NCI-H187 treated with DMSO at 0.1 percent for 48 hours (cell line): ENCODE results near the gene KLF6.
"Not testable (repeated sequence)": the region's sequence is repeated elsewhere in the genome, so short reads cannot be mapped to it uniquely, and the experiment has no call there.

Experiments
- DNase-seq: peaks from one replicate; lab custom pipeline; 2025; lab: John Stamatoyannopoulos, UW

KLF6 gene

GRCh38 chr10:3756360-3756740 is 28.7 kb downstream of the KLF6 start:
- DNase-seq, result no peak

- no peak for DNase-seq
Measured at GRCh38 chr10:3755440-3756359, 29.3 kb downstream of the KLF6 start.

GRCh38 chr10:3754727-3755439 is 30.1 kb downstream of the KLF6 start:
- DNase-seq, result peak; percentile 23

- DNase-seq, result no peak
Measured at GRCh38 chr10:3750854-3751253, 34.2 kb downstream of the KLF6 start.

- DNase-seq, result no peak
Measured at GRCh38 chr10:3750006-3750816, 34.8 kb downstream of the KLF6 start.

GRCh38 chr10:3749600-3749999 is 35.4 kb downstream of the KLF6 start:
- DNase-seq, result no peak

- DNase-seq, result no peak
Measured at GRCh38 chr10:3749011-3749410, 36.0 kb downstream of the KLF6 start.

- no peak for DNase-seq
Measured at GRCh38 chr10:3748484-3748883, 36.5 kb downstream of the KLF6 start.

DNA sequence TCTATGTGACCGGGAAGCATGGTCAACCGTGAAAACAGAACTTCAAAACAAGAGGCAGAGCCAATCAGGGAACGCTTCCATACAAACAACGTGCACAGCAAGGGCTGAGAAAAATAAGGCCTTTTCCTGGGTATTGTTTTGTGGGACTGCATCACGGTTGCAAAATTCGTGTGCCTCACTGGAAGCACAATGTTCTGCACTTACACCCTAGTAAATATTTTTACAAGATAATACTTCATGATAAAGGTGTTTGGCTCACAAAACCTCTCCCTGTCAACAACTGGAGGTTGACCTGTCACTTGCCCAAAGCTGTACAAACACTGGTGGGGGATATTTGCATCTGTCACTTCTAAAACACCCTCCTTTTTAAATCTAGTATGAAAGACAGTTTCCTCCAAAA is 37.0 kb downstream of the KLF6 start:
- no peak for DNase-seq

DNA sequence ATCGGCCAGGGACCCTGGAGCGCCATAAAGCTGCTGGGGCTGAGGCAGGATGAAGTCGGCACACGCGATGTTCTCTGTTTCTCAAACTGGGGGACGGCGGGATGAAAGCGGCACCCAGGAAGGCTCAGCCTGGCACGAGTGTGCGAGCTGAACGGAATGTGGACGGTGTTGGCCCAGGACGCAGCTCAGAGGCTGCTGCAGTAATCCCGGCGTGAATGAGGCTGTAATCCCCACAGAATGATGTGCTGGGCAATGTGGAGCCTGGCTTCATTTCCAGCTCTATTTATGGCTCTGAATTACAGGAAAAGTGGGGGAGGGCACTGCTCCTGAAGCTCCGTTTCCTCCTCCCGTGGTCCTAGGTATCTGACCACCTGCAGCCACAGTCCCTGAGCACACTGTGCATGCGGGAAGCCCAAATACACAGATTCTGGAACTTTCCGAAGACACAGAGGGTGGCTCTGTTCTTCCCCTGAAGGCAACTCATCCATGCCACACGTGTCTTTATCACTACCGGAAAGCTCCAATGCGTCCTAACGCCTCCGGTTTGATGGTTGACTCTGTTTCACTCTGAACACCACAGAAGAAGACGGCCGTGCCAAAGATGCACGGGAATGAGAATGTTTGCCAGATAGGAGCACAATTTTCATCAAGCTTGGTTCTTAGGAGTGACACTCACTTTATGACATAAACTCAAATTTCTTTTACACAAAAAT is 37.6 kb downstream of the KLF6 start:
- DNase-seq, result no peak

GRCh38 chr10:3746634-3747033 is 38.4 kb downstream of the KLF6 start:
- no peak for DNase-seq

DNA sequence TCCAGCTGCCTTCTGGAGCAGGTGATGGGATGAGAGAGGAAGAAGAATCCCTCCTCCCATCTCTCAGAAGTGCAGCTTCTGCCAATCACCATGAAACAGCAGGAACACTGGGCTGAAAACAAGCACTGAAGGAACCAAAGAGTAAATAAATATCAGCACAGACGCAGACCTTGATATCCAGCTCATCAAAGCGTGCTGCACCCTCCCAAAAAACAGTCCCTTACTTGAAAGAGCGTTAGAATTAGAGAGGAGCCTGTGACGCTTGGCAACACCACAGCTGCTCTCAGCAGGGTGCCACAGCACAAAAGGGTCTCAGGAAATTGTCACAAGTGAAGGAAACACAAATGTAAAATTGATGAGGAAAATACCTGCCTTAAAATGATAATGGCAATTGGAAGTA is 39.5 kb downstream of the KLF6 start:
- DNase-seq, result no peak

DNA sequence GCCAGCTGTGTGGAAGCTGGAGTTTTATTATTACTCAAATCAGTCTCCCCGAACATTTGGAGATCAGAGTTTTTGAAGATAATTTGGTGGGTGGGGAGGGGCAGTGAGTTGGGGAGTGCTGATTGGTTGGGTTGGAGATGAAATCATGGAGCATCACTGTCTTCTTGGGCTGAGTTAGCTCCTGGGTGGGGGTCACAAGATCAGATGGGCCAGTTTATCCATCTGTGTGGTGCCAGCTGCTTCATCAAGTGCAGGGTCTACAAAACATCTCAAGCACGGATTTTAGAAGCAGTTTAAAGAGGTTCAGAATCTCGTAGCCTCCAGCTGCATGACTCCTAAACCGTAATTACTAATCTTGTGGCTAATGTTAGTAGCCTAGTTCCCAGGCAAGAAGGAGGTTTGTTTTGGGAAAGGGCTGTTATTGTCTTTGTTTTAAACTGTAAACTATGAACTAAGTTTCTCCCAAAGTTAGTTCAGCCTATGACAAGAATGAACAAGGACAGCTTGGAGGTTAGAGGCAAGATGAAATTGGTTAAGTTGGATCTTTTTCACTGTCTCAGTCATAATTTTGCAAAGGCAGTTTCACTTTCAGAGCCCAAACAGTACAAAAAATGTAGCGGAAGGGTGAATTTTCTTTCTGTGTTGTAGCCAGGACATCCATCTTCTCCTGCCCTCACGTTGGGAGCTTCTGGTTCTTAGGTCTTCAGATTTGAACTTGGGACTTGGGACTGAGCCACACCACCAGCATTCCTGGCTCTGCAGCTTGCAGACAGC is 43.1 kb downstream of the KLF6 start:
- no peak for DNase-seq

GRCh38 chr10:3740157-3740871 is 44.7 kb downstream of the KLF6 start:
- no peak for DNase-seq

DNA sequence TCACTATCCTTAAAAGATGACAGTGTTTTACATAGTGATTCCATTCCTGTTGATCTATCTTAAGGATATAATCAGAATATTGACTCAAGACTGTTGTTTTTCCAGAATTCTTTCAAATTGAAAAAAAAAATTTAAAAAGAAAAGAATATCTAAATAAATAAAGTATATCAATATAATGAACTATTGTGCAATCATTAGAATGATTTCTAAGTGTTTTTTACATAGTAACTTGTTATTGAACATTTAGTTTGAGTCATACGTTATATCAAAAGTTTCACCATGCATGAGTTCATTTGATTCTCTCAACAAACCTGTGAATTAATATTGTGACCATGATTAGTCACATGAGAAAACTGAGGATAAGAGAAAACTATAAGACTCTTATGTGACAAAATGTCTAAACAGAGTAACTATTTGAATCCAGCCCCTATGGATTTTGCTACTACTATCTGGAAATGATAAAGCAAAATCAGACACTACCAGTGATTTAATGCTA is 46.1 kb downstream of the KLF6 start:
- no peak for DNase-seq

- DNase-seq, result no peak
Measured at GRCh38 chr10:3737864-3738263, 47.1 kb downstream of the KLF6 start.

GRCh38 chr10:3735175-3735574 is 49.8 kb downstream of the KLF6 start:
- no peak for DNase-seq

DNA sequence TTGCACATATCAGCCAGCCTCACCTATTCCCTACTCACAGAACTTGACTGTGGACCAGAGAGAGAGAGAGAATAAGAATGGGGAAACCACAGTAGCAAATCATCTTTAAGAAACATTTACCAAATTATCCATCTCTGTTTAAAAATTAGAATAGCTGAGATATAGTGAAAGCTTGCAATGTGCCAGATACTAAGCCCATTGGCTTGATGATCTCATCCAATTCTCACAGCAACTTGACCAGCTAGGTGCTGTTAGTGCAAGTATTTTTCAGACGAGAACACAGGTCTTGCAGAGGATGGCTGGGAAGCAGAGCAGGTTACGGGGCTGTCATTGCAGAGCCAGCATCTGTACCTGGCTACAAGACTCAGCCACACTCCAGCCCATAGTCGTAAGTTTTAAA is 50.9 kb downstream of the KLF6 start:
- no peak for DNase-seq

DNA sequence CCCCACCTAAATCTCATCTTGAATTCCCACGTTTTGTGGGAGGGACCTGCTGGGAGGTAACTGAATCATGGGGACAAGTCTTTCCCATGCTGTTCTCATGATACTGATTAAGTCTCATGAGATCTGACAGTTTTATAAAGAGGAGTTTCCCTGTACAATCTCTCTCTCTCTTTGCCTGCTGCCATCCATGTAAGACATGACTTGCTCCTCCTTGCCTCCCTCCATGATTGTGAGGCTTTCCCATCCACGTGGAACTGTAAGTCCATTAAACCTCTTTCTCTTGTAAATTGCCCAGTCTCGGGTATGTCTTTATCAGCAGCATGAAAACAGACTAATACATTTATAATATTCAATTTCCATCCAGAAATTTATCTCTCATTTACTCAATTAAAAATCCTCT is 52.8 kb downstream of the KLF6 start:
- DNase-seq, result not testable (repeated sequence)

- no peak for DNase-seq
Measured at GRCh38 chr10:3729397-3729976, 55.5 kb downstream of the KLF6 start.
